Measurements from ENCODE around the gene SLC35A4. TPM values are rescaled to one million over a fixed set of nuclear protein-coding genes. Genes with fewer than 3 reads are reported as not detected.

SLC35A4 gene, protein sequence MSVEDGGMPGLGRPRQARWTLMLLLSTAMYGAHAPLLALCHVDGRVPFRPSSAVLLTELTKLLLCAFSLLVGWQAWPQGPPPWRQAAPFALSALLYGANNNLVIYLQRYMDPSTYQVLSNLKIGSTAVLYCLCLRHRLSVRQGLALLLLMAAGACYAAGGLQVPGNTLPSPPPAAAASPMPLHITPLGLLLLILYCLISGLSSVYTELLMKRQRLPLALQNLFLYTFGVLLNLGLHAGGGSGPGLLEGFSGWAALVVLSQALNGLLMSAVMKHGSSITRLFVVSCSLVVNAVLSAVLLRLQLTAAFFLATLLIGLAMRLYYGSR
- 19.0 and 19.4 TPM in 2 replicates for total RNA-seq (2014; rRNA removed; shearing (Covaris generic))

GRCh38 chr5:140564196-140565023 lies at the start of gene SLC35A4, which contains the start of gene APBB3:
Gene SLC35A4, plus strand, starts transcription at chr5:140564828. Its CDS starts 2,342 bp downstream, at chr5:140567170.
Gene APBB3, minus strand, starts transcription at chr5:140564598. Its CDS starts 353 bp downstream, at chr5:140564245.

GRCh38 chr5:140547508-140548299 lies 16.9 kb upstream of the SLC35A4 start, which contains the start of gene EIF4EBP3:
Gene EIF4EBP3, plus strand, starts transcription at chr5:140547662. Its CDS starts 76 bp downstream, at chr5:140547738.

GRCh38 chr5:140557136-140557805 lies 7.4 kb upstream of the SLC35A4 start, which contains the start of gene SRA1:
Gene SRA1, minus strand, starts transcription at chr5:140557473. Its CDS starts 21 bp downstream, at chr5:140557452.

Small RNA genes lying within 50 kb of the gene (small RNA-seq; reads per million reads assigned to genes)
- gene RF00279 (0.71 reads per million, percentile 42 among the genes with 10 or more reads in this experiment), gene RF00443 (not detected)

Other genes starting within 250 kb of the SLC35A4 start
- gene HBEGF, start 218.2 kb upstream of the SLC35A4 start, total RNA-seq (2014; rRNA removed; shearing (Covaris generic)), result 16.0 and 21.3 TPM in 2 replicates
- gene SLC4A9, start 204.6 kb upstream of the SLC35A4 start, total RNA-seq (2014; rRNA removed; shearing (Covaris generic)), result not detected in 2 replicates
- 63.8 and 77.6 TPM in 2 replicates for gene ANKHD1, start 163.0 kb upstream of the SLC35A4 start, total RNA-seq (2014; rRNA removed; shearing (Covaris generic))
- gene EIF4EBP3, start 17.2 kb upstream of the SLC35A4 start, total RNA-seq (2014; rRNA removed; shearing (Covaris generic)), result 1.2 and 1.5 TPM in 2 replicates
- 75.4 and 81.9 TPM in 2 replicates for gene SRA1, start 7.4 kb upstream of the SLC35A4 start, total RNA-seq (2014; rRNA removed; shearing (Covaris generic))
- 21.5 and 23.7 TPM in 2 replicates for gene APBB3, start 230 bp upstream of the SLC35A4 start, total RNA-seq (2014; rRNA removed; shearing (Covaris generic))
- gene CD14, start 68.3 kb downstream of the SLC35A4 start, total RNA-seq (2014; rRNA removed; shearing (Covaris generic)), result 0.30 and 0.66 TPM in 2 replicates
- 22.0 and 35.5 TPM in 2 replicates for gene TMCO6, start 74.6 kb downstream of the SLC35A4 start, total RNA-seq (2014; rRNA removed; shearing (Covaris generic))
- 98.0 and 106 TPM in 2 replicates for gene NDUFA2, start 82.8 kb downstream of the SLC35A4 start, total RNA-seq (2014; rRNA removed; shearing (Covaris generic))
- gene IK, start 83.0 kb downstream of the SLC35A4 start, total RNA-seq (2014; rRNA removed; shearing (Covaris generic)), result 156 and 166 TPM in 2 replicates
- 24.7 and 29.2 TPM in 2 replicates for gene WDR55, start 100.1 kb downstream of the SLC35A4 start, total RNA-seq (2014; rRNA removed; shearing (Covaris generic))
- gene DND1, start 108.7 kb downstream of the SLC35A4 start, total RNA-seq (2014; rRNA removed; shearing (Covaris generic)), result 1.2 and 2.6 TPM in 2 replicates
- gene HARS1, start 126.5 kb downstream of the SLC35A4 start, total RNA-seq (2014; rRNA removed; shearing (Covaris generic)), result 181 and 182 TPM in 2 replicates
- 36.4 and 42.9 TPM in 2 replicates for gene HARS2, start 126.6 kb downstream of the SLC35A4 start, total RNA-seq (2014; rRNA removed; shearing (Covaris generic))
- 54.2 and 64.0 TPM in 2 replicates for gene ZMAT2, start 135.6 kb downstream of the SLC35A4 start, total RNA-seq (2014; rRNA removed; shearing (Covaris generic))
- gene PCDHA1, start 221.3 kb downstream of the SLC35A4 start, total RNA-seq (2014; rRNA removed; shearing (Covaris generic)), result 2.1 and 2.5 TPM in 2 replicates
- gene PCDHA2, start 230.0 kb downstream of the SLC35A4 start, total RNA-seq (2014; rRNA removed; shearing (Covaris generic)), result 0.96 and 1.3 TPM in 2 replicates
- gene PCDHA3, start 236.2 kb downstream of the SLC35A4 start, total RNA-seq (2014; rRNA removed; shearing (Covaris generic)), result 1.6 and 2.5 TPM in 2 replicates
- gene PCDHA4, start 242.2 kb downstream of the SLC35A4 start, total RNA-seq (2014; rRNA removed; shearing (Covaris generic)), result 2.4 and 3.2 TPM in 2 replicates